ENCODE data around the gene ADCY2.

GRCh38 chr5:7412409-7412808, 16.5 kb downstream of the ADCY2 start:
- no peak for TF ChIP-seq POLR2A (IDR thresholded peaks at IDR 0.05)
- TF ChIP-seq, protein P1, sequence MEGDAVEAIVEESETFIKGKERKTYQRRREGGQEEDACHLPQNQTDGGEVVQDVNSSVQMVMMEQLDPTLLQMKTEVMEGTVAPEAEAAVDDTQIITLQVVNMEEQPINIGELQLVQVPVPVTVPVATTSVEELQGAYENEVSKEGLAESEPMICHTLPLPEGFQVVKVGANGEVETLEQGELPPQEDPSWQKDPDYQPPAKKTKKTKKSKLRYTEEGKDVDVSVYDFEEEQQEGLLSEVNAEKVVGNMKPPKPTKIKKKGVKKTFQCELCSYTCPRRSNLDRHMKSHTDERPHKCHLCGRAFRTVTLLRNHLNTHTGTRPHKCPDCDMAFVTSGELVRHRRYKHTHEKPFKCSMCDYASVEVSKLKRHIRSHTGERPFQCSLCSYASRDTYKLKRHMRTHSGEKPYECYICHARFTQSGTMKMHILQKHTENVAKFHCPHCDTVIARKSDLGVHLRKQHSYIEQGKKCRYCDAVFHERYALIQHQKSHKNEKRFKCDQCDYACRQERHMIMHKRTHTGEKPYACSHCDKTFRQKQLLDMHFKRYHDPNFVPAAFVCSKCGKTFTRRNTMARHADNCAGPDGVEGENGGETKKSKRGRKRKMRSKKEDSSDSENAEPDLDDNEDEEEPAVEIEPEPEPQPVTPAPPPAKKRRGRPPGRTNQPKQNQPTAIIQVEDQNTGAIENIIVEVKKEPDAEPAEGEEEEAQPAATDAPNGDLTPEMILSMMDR (IDR thresholded peaks at IDR 0.05) = no peak

Measured in right lobe of liver (tissue), 4 donors.